Activated effector memory CD4-positive, alpha-beta T cell treated with anti-CD3 and anti-CD28 coated beads, Interleukin-2, amount 50 U/mL, for 16 hours (primary cell): ENCODE data around the gene UQCC5.

Experiments used
- DNase-seq: peaks from one replicate; pipeline ENCODE4 v3.0.0-alpha.2; 2020

UQCC5 gene

GRCh38 chr3:52572221-52572620 lies 35.8 kb downstream of the UQCC5 start:
- no peak for DNase-seq

- no peak for DNase-seq
Observed at GRCh38 chr3:52574056-52574965, 37.9 kb downstream of the UQCC5 start.
